22Rv1 (cell line): ENCODE results near the gene TRMT11.

Experiments used
- CTCF ChIP-seq: fragments of 450-650 bp; IDR thresholded peaks from 2 replicates; pipeline ENCODE4 v1.5.1; 2017; ENCODE audit warnings: mild to moderate bottlenecking
- ZFX ChIP-seq: fragments of 450-650 bp; IDR thresholded peaks from 2 replicates; pipeline ENCODE4 v1.6.1; 2017; ENCODE audit warnings: antibody characterized with exemption, borderline replicate concordance

DNA sequence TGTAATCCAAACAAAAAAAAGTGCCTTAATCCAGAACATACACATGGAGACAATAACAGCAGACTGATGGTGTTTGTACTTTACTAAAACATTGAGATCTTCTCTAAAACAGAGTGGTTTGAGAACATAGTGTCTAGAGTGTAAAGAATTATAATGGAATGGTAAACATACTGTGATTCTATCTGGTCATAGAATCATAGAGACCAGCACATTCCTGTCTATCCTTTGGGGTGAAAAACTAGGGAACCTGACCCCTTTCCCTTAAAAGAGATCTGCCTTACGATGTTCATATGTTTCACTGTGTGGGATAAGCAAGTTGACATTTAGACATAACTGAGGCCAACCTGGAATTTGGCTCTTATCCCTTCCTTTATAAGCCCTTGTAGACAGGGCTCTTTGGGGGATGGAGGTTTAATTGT is 55.7 kb downstream of the TRMT11 start:
- TF ChIP-seq CTCF (no peak), ZFX (no peak)
